A673 (cell line): ENCODE data around the gene FNIP1. TPM values are rescaled to one million over a fixed set of nuclear protein-coding genes. Genes with fewer than 3 reads are reported as not detected.

ENCODE experiments used
- total RNA-seq: library from RNA; stranded (reverse); gene quantifications from 2 replicates; pipeline ENCODE4 v1.2.3, GENCODE V29; 2021

Gene FNIP1
- total RNA-seq, 1 experiment from 2014 or later: 22.9 TPM

Other genes with a start within 250 kb of the FNIP1 start
- gene RAPGEF6, start 161.8 kb downstream of the FNIP1 start, total RNA-seq: 21.6 and 26.1 TPM in 2 replicates
- not detected in 2 replicates for gene MEIKIN, start 148.6 kb upstream of the FNIP1 start, total RNA-seq
- not detected in 2 replicates for gene ACSL6, start 214.6 kb upstream of the FNIP1 start, total RNA-seq